EL (cell line): Measurements from ENCODE around the gene LRRC74A.
A peak's percentile ranks its signal among the peaks of the same experiment; 100 is the strongest.

Experiments used
- DNase-seq: peaks from one replicate; pipeline ENCODE4 v3.0.0-alpha.2; 2016

The LRRC74A gene

DNA sequence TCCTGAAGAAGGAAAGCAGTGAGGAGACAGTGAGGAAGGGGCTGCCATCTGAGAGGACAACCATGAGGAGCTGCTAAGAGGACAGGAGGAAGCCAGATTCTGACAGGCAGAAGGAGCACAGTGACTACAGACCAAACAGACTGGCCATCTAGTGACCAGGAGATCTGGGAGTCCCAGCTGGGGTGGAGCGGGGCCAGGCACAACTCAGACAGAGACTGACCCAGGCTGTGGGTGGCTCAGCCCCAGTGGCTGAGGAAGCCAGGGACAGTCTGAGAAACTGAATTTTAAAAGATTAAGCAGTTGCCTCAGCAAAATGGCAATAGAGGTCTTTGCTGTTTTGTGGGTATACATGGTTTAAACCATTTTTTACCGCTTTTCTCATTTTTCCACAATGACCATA is 28.9 kb downstream of the LRRC74A start:
- DNase-seq: no peak

GRCh38 chr14:76856769-76857168 is 30.6 kb downstream of the LRRC74A start:
- DNase-seq: no peak

DNA sequence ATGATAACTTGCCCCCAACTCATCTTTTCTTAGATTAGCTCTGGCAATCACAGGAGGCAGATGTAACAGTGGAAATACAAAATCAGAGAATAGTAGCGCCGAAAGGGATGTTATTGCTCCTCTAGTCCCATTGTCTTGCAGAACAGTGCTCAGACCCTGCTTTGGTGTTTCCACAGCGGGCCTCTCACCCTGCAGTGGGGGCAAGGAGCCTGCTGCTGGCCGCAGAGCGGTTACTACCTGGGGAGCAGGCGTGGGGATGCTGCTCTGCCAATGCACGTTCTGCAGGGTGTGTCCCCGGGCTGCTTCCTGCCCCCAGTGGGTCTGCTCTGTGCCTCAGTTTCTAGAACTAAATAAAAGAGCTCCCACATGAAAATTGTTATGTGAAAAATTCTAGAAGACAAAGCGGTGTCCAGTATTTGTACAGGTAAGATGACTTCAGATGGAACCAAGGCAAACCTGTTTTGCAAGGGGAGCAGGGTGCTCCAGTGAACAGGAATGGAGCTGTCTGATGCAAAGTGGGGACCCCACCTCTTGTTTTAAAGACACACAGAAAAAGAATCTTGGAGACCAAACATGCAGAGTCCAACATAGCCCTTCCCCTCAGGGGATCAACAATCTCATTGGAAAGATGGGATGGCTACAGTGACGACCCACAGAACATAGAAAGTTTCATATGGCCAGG is 35.5 kb downstream of the LRRC74A start:
- DNase-seq: no peak

GRCh38 chr14:76862546-76863282 is 36.5 kb downstream of the LRRC74A start:
- DNase-seq: no peak

GRCh38 chr14:76863724-76864407 is 37.7 kb downstream of the LRRC74A start:
- no peak for DNase-seq

DNA sequence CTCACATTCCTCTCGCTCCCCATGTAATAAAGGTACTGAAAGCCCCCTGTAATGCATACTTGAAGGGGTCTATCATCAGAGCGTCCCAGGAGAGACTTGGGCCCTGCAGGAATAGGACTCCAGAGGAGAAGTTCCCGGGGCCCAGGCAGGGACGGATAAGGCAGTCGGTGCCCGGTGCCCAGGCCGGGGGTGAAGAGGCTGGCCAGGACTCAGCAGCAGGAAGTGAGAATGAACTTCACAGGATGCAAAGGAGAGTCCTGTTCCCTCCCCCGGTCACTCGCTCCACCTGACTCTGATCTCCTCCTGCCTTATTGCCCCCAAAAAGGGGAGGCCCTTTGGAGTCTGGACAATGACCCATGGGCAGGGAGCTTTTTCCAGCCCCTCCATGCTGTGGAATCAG is 40.2 kb downstream of the LRRC74A start:
- DNase-seq: no peak

DNA sequence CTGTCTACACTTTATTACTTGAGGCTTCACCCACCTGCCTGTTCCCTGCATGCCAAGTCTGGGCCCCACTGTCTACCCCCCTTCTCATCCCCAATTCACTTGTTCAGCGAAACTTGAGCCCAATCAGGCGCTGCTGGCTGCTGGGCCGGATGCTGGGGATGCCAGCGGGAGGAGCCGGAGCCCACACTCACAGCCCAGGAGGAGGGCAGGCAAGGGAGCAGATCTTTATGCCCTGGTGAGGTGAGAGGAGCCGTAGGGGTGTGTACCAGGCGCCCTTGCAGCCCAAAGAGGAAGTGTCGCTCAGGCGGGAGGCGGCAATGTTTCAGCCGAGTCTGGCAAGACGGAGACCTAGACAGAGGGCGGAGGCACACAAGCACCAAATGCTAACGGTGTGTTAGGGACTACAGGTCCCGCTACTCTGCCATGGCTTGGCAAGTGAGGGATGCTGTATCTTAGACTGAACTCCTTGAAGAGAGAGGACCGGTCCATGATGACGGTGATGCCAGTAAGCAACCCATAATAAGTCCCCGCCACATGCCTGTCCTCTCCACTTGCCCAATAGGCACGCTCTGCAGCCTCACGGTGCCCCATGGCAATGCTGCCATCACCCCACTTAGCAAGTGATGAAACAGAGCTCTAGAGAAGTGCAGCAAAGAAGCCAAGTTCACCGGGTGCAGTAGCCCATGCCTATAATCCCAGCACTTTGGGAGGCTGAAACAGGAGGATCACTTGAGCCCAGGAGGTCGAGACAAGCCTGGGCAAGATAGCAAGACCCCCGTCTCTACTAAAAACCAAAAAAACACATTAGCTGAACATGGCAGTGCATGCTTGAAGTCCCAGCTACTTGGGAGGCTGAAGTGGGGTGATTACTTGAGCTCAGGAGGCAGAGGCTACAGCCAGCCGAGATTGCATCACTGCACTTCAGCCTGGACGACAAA is 41.6 kb downstream of the LRRC74A start:
- no peak for DNase-seq

DNA sequence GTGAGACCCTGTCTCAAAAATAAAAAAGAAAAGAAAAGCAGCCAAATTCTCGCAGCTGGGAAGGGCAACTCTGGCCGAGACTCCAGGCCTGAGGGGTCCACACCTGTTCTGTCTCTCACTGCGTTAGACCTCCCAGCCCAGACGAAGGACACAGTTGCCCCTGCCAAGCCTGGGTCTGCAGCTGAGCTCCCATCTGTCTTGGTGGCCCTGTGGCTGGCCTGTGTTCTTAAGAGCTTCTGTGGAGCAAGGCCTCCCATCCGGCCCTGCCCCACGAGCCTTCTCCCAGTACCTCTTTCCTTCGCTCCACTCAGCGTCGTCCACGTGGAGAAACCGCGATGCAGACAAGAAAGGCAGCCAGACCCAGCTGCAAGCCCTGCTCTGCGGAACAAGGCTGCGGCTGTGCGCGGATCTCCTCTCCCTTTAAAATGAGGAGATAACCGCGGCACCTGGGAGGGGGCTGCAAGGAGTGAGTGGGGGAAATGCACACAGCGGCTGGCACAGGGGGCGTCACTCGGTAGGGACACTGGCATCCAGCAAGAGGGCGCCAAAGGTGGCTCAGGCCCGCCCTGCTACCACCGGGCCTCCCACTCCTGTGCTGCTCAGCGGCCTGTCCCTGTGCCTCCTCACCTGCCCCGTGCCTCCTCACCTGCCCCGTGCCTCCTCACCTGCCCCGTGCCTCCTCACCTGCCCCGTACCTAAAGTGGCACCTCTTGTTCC is 42.4 kb downstream of the LRRC74A start:
- no peak for DNase-seq

- peak; percentile 11 for DNase-seq
Observed at GRCh38 chr14:76870166-76870565, 44.0 kb downstream of the LRRC74A start.

DNA sequence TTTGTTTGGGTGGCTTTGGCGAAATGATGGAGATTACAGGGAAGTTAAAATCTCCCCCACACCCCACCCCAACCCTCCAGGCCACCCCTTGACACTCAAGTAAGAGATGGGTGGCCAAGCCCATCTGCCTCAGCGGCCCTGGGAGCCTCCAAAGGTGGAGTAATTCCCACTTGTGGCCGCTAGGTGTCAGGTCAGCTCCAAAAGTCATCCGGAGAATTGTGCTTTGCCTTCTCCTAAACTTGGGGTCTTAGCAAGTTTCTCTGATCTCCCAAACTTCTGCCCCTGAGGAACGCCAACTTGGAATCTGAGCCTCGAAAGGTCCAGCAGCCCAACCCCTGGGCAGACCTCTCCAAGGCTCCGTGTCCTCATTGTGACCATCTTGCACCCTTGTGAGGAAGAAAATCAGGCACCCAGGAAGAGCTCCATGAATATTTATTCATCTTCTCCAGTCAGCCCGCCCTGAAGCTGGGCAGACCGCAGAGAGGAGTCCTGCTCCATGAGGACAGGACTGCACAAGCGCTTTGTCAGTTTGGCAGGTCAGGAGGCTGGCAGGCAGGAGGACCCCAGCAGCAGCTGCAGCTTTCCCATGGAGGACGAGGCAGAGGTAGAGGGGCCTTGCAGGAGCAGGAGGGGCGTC is 46.7 kb downstream of the LRRC74A start:
- DNase-seq: peak; percentile 55

DNA sequence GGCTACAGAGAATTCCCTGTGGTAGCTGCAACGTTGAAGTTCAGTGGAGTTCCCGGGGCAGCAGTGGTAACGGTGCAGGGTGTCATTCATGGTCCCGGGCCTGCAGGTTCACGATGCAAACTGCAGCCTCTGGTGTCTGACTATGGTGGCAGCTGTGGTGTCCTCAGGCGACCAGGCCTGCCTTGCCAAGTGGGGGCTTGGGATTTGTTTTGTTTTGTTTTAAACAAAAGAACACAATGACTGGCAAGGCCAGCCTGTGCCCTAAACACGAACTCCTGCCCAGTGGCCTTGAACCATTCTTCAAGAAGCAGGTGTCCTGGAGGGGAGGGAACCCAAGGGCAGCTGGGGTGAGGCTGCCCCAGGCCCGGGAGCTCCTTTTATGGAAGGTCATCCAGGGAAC is 48.5 kb downstream of the LRRC74A start:
- no peak for DNase-seq

DNA sequence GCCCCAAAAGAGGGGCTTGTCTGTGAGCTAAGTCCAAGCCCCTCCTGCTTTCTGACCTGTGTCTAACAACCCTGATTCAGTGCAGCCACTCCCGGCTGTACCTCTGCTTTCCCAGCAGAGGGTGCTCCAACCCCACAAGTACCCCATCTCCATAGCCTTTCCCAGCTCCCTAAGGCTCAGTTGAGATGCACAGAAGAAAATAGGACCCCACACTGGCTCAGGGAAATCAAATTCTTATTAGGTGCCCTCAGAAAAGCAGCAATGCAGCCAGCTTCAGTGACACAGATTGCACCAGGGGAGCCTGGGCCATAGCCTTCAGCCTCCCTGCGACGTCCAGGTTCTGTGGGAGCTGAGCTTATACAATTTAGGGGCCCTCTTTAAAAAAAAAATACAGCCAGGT is 49.9 kb downstream of the LRRC74A start:
- peak; percentile 72 for DNase-seq

GRCh38 chr14:76877871-76878270 is 51.7 kb downstream of the LRRC74A start:
- DNase-seq: no peak

- no peak for DNase-seq
Observed at GRCh38 chr14:76880449-76880848, 54.2 kb downstream of the LRRC74A start.

GRCh38 chr14:76881348-76881747 is 55.1 kb downstream of the LRRC74A start:
- DNase-seq: no peak

GRCh38 chr14:76882651-76883050 is 56.4 kb downstream of the LRRC74A start:
- no peak for DNase-seq

- DNase-seq: no peak
Observed at GRCh38 chr14:76883447-76883846, 57.2 kb downstream of the LRRC74A start.

DNA sequence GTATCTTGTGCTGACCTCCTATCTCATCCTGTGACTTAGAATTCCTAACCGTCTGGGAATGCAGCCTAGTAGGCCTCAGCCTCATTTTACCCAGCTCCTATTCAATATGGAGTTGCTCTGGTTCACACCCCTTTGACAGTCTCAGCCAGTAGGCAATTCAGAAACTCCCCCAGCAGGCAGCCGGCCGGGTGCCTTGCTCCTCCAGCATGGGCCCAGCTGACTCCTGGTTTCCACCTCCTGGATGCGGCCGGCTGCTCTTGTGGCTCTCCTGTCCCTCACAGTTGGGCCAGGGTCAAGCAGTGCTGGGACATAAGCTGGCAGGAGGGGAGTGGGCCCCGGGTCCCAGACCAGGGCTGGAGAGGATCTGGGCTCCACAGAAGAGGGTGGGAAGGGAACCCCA is 58.2 kb downstream of the LRRC74A start:
- DNase-seq: no peak

GRCh38 chr14:76884853-76885276 is 58.7 kb downstream of the LRRC74A start:
- DNase-seq: no peak

DNA sequence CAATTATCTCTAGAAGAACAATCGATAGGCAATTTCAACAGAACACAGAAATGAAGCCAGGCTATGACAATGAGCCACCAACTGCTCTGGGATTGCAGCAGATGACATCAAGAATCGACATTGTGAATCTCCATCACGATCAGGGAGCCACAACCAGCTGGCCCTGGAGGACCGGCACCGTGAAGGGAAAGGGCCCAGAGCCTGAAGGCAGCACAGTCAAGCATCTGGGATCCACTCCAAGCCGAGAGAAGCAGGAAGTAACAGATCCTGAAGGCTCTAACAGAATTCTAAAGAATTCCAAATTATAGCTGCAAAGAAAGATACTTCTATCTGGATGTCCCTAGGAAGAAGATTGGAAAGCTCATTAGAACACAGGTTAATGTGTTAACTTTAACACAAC is 61.0 kb downstream of the LRRC74A start:
- DNase-seq: peak; percentile 40

GRCh38 chr14:76891391-76891790 is 65.2 kb downstream of the LRRC74A start:
- DNase-seq: no peak

DNA sequence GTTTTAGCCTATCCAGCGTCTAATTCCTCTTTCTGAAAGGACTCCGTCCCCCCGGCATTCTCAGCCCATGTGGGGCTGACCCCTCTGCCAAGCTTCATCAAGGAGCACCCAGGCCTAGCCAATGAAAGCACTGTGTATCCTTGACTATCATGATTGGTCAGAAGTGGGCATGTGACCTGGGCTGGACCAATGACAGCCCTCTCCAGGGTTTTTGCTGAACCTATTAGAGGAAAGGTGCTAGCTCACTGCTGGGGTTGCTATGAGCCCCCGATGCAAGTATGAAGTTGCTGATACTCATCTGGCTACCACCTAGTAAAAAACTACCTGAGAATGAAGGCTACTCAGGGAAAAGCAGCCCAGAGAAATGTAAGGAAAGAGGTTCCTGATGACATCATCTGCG is 68.1 kb downstream of the LRRC74A start:
- no peak for DNase-seq
